Nephron (organoid): Measurements from ENCODE around the gene ARL15.

ENCODE experiments used
- H3K27ac Mint-ChIP-seq, 3 experiments: 2 replicates each; pipeline ENCODE4 v1.8.0; 2020; ENCODE audit warnings: mixed read lengths in 3 of 3, mild to moderate bottlenecking in 2 of 3, moderate library complexity in 1 of 3
- H3K27me3 Mint-ChIP-seq: 2 replicates; pipeline ENCODE4 v1.8.0; 2021; ENCODE audit warnings: low read depth, mild to moderate bottlenecking, moderate library complexity, mixed read lengths
- H3K36me3 Mint-ChIP-seq: 2 replicates; pipeline ENCODE4 v1.8.0; 2020; ENCODE audit warnings: low read depth, mixed read lengths
- H3K4me1 Mint-ChIP-seq: 2 replicates; pipeline ENCODE4 v1.8.0; 2020; ENCODE audit warnings: mixed read lengths
- H3K4me3 Mint-ChIP-seq, 3 experiments: 2 replicates each; pipeline ENCODE4 v1.8.0; 2020; ENCODE audit warnings: mild to moderate bottlenecking in 3 of 3, mixed read lengths in 3 of 3, moderate library complexity in 2 of 3
- H3K9me3 Mint-ChIP-seq: 2 replicates; pipeline ENCODE4 v1.8.0; 2020; ENCODE audit warnings: mixed read lengths
- TF ChIP-seq, protein P1 (sequence below), 3 experiments: fragments of 200-600 bp; sonication (generic); IDR thresholded peaks; one replicate each; pipeline ENCODE4 v1.5.0; 2021; ENCODE audit warnings: antibody characterized with exemption in 3 of 3; ENCODE audit not compliant: unreplicated experiment in 3 of 3

Gene ARL15

DNA sequence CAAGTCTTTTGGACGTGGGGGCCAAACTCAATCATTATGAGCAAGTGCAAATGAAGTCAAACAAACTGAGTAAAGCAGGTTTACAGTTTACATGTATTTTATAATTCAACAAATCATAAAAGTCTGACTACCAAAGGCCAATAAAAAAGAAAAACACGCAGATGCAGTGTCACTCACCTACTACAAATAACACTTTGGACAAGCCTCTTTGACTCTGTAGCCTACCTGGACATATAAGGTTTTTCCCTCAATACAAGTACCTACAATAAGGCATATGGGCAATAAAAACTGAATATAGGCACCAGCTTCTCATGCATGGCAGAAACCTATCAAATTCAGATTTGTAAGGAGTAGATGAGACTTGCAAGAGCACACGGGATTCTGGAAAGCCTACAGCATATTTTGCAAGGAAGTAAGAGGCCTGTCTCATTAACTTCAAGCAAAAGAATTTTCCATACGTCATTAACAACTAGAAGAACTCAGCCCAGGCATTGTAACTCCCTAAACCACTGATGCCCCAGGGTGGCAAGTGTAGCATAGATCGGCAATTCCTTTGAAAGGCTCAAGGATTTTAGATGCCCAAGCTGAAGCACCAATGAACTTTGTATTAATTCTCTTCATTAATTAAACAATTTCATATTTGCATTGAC lies 21.7 kb downstream of the ARL15 start:
- H3K27ac Mint-ChIP-seq = no peak overlapping the region
- H3K9me3 Mint-ChIP-seq = peaks cover 4% of the 10 kb centered on the region
- peaks cover 8% of the 10 kb centered on the region for H3K4me1 Mint-ChIP-seq
- H3K36me3 Mint-ChIP-seq = peaks cover 4% of the 10 kb centered on the region
- TF ChIP-seq, protein P1, sequence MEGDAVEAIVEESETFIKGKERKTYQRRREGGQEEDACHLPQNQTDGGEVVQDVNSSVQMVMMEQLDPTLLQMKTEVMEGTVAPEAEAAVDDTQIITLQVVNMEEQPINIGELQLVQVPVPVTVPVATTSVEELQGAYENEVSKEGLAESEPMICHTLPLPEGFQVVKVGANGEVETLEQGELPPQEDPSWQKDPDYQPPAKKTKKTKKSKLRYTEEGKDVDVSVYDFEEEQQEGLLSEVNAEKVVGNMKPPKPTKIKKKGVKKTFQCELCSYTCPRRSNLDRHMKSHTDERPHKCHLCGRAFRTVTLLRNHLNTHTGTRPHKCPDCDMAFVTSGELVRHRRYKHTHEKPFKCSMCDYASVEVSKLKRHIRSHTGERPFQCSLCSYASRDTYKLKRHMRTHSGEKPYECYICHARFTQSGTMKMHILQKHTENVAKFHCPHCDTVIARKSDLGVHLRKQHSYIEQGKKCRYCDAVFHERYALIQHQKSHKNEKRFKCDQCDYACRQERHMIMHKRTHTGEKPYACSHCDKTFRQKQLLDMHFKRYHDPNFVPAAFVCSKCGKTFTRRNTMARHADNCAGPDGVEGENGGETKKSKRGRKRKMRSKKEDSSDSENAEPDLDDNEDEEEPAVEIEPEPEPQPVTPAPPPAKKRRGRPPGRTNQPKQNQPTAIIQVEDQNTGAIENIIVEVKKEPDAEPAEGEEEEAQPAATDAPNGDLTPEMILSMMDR (IDR thresholded peaks at IDR 0.05; ENCODE audit: unreplicated experiment in 3 of 3) = no peak
- H3K27me3 Mint-ChIP-seq = no peaks in the 10 kb centered on the region
- H3K4me3 Mint-ChIP-seq = no peak overlapping the region

DNA sequence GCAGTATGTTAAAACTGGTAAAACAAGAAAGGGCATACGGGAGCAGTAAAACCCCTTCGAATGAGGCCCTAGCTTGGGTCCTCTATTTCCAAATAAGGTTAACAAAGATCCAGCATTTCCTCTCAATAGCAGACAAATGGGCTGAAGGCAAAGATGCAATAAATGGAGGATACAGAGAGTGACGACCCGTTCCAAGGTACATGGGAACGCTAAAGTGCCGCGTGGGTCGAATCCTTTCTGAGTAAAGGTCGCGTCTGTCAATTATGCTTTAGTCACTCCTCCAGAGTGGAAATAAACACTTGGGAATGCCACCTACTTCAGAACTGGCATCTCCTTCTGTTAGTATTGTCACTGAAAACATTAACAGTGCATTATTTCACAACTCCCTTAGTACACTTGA lies 24.7 kb downstream of the ARL15 start:
- Mint-ChIP-seq H3K9me3 (peaks cover 6% of the 10 kb centered on the region), H3K4me1 (peaks cover 8% of the 10 kb centered on the region), H3K4me3 (peak overlapping the region in 1 of 3 experiments; percentile 31), H3K36me3 (peaks cover 7% of the 10 kb centered on the region), H3K27me3 (no peaks in the 10 kb centered on the region), H3K27ac (peak overlapping the region; percentile 14 to 45 (median 20))
- TF ChIP-seq, protein P1 (IDR thresholded peaks at IDR 0.05; ENCODE audit: unreplicated experiment in 3 of 3) = no peak

DNA sequence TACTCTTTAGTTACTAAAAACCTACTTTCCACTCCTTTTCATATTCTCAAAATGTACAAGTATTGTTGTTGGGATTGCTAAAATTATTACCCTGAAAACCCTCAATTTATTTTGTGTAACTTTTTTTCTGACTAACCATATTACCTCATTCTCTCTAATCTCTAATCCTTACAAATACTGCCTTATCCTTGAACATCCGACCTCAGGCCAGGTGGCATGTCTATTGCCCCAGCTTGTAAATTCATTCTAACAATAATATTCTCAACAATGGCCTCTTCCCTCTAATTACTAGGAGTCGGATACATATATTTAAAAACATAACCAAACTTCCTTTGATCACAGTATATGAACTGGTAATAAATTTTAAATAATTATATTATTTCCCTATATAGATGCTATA lies 25.8 kb downstream of the ARL15 start:
- Mint-ChIP-seq H3K4me3 (no peak overlapping the region), H3K9me3 (peaks cover 9% of the 10 kb centered on the region), H3K27ac (no peak overlapping the region), H3K36me3 (peaks cover 14% of the 10 kb centered on the region), H3K27me3 (no peaks in the 10 kb centered on the region), H3K4me1 (peaks cover 8% of the 10 kb centered on the region)
- TF ChIP-seq, protein P1 (IDR thresholded peaks at IDR 0.05; ENCODE audit: unreplicated experiment in 3 of 3) = no peak

DNA sequence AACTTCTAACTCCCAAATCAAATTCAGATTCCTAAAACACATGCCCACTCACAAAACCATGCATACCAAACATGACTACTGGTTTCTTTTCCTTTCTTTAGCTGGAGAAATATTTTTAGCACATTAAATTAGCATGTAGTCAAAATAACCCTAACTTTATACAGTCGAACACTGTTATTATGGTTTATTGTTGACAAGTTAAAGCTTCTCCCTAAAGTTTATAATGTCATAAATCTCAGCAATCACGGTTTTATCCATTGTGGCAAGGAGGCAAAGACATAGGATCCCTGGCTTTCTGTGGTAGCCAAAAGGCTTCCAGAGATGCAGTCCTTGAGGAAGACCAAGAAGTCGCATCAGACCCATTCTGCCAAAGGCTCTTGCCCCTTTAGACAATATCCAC lies 27.5 kb downstream of the ARL15 start:
- Mint-ChIP-seq H3K27ac (no peak overlapping the region), H3K36me3 (peaks cover 22% of the 10 kb centered on the region), H3K27me3 (no peaks in the 10 kb centered on the region), H3K4me3 (no peak overlapping the region), H3K9me3 (peaks cover 8% of the 10 kb centered on the region), H3K4me1 (peaks cover 8% of the 10 kb centered on the region)
- TF ChIP-seq, protein P1 (IDR thresholded peaks at IDR 0.05; ENCODE audit: unreplicated experiment in 3 of 3) = no peak

DNA sequence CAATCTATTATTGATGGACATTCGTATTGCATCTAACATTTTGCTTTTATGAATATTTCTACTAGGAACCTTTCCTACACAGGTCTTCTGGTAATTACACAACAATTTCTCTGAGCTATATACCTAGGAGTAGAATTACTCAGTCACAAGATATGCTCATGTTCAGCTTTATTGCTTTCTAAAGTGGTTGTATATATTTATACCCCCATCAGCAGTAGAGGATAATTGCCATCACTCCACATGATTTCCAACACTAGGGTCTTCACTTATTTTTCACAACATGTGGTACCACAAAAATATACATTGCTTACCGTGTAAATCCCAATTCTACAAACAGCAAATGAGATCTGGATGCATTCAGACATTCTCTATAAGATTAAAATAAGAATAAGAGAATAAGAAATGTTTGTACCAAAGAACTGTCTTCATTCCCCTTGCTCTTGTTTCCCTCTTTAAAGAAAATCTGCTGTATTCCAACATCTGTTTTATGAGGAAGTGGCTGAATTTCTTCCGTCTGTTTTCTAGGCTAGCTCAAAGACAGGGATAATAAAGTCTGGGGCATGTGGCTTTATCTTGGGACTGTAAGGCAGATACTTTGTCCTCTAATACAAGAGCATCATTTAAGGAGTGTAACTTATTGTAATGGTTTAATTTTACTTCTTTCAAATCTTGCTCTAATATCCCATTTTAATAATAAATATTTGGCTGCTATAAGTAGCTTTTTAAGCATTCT lies 28.2 kb downstream of the ARL15 start:
- H3K4me1 Mint-ChIP-seq = peaks cover 8% of the 10 kb centered on the region
- H3K36me3 Mint-ChIP-seq = peaks cover 22% of the 10 kb centered on the region
- no peaks in the 10 kb centered on the region for H3K27me3 Mint-ChIP-seq
- H3K9me3 Mint-ChIP-seq = peaks cover 5% of the 10 kb centered on the region
- no peak overlapping the region for H3K27ac Mint-ChIP-seq
- H3K4me3 Mint-ChIP-seq = no peak overlapping the region
- TF ChIP-seq, protein P1 (IDR thresholded peaks at IDR 0.05; ENCODE audit: unreplicated experiment in 3 of 3) = no peak
